Lung (tissue), 12 donors: ENCODE measurements around the gene DOCK4. TPM values are rescaled to one million over a fixed set of nuclear protein-coding genes. Genes with fewer than 3 reads are reported as not detected.

Experiments used
- ATAC-seq: fragments of 200-7000 bp; cut with Tn5 transposase; one replicate; pipeline ENCODE4 v1.9.1; 2020; ENCODE audit warnings: moderate number of reproducible peaks; ENCODE audit not compliant: insufficient read depth, low FRiP score
- DNase-seq, 3 donors: peaks; one replicate each; pipeline ENCODE4 v3.0.0-alpha.2; 2013 to 2017
- H3K27ac ChIP-seq, 2 donors: one replicate each; pipeline ENCODE4 v1.5.1; 2013; ENCODE audit warnings: mild to moderate bottlenecking in 2 of 2, moderate library complexity in 2 of 2, control low read depth in 1 of 2, inconsistent platforms in 1 of 2, low read depth in 1 of 2, low read length in 1 of 2
- H3K27me3 ChIP-seq, 3 donors: one replicate each; pipeline ENCODE4 v1.5.1; 2013; ENCODE audit warnings: low read length in 2 of 3; ENCODE audit not compliant: control insufficient read depth in 3 of 3, insufficient read depth in 3 of 3
- H3K36me3 ChIP-seq, 4 donors: one replicate each; pipeline ENCODE4 v1.5.1; 2013; ENCODE audit warnings: low read length in 4 of 4, mild to moderate bottlenecking in 1 of 4, moderate library complexity in 1 of 4; ENCODE audit not compliant: control insufficient read depth in 4 of 4, insufficient read depth in 4 of 4
- H3K4me1 ChIP-seq, 5 donors: one replicate each; pipeline ENCODE4 v1.5.1; 2013; ENCODE audit warnings: low read length in 5 of 5, mild to moderate bottlenecking in 2 of 5, moderate library complexity in 1 of 5; ENCODE audit not compliant: control insufficient read depth in 5 of 5, insufficient read depth in 5 of 5
- H3K4me3 ChIP-seq: one replicate; pipeline ENCODE4 v1.5.1; 2013; ENCODE audit warnings: mild to moderate bottlenecking, control low read depth, moderate library complexity
- H3K9ac ChIP-seq, 2 donors: one replicate each; pipeline ENCODE4 v1.5.1; 2013; ENCODE audit warnings: low read length in 2 of 2, control low read depth in 1 of 2; ENCODE audit not compliant: insufficient read depth in 1 of 2
- H3K9me3 ChIP-seq, 4 donors: one replicate each; pipeline ENCODE4 v1.5.1; 2013; ENCODE audit warnings: low read length in 3 of 4, mild to moderate bottlenecking in 1 of 4, moderate library complexity in 1 of 4; ENCODE audit not compliant: control insufficient read depth in 4 of 4, insufficient read depth in 3 of 4
- CTCF ChIP-seq: IDR thresholded peaks from 2 replicates; pipeline ENCODE4 v1.5.1; 2012; ENCODE audit warnings: mild to moderate bottlenecking; ENCODE audit errors: control extremely low read depth, extremely low read depth
- WGBS, 2 donors: extraction: QIAGEN DNeasy Blood & Tissue Kit; methylation state at CpG; one replicate each; pipeline ENCODE4 v1.1.7; 2013; 5-methylcytosine and 5-hydroxymethylcytosine counted together
- polyA plus RNA-seq, 2 donors: library from polyadenylated mRNA; stranded (reverse); fragments of 200-250 nt; gene quantifications; one replicate each; pipeline ENCODE4 v1.2.1, GENCODE V29; 2013
- total RNA-seq, 2 donors: library from RNA; depleted of rRNA in 1 of 2; stranded (reverse); fragments of >200 nt in 1 of 2; gene quantifications; one replicate each; pipeline ENCODE4 v1.2.1, GENCODE V29; 2014 to 2021
- donor health status: control.
- donor health status: control.
- donor health status: Bipolar disorder and iron deficiency.
- donor health status: healthy.
- donor health status: DM: yes; HTN: yes; CAD: no.

Gene DOCK4
- total and polyA plus RNA-seq, 4 donors, result 18.7 to 163 (median 40.3) TPM

GRCh38 chr7:111815354-111815753 is 390.8 kb downstream of the DOCK4 start:
- H3K36me3 ChIP-seq, result peaks cover 3 to 22% (median 10%) of the 10 kb centered on the region in 4 donors
- no peak for DNase-seq
- no peak overlapping the region for H3K4me3 ChIP-seq
- 86 to 95% methylated on average over 1 of the region's 1 CpG for WGBS, 2 donors
- no peaks in the 10 kb centered on the region for H3K9me3 ChIP-seq
- no peak for TF ChIP-seq CTCF
- no peaks in the 10 kb centered on the region for H3K4me1 ChIP-seq
- no peak overlapping the region for H3K27ac ChIP-seq
- no peak overlapping the region for H3K9ac ChIP-seq
- H3K27me3 ChIP-seq, result no peaks in the 10 kb centered on the region
- ATAC-seq, result no peak

GRCh38 chr7:111813306-111813705 is 392.9 kb downstream of the DOCK4 start:
- H3K36me3 ChIP-seq, result peaks cover 3 to 12% (median 7%) of the 10 kb centered on the region in 4 donors
- H3K4me3 ChIP-seq, result no peak overlapping the region
- no peaks in the 10 kb centered on the region for H3K9me3 ChIP-seq
- no peak overlapping the region for H3K27ac ChIP-seq
- H3K9ac ChIP-seq, result no peak overlapping the region
- TF ChIP-seq CTCF, result no peak
- H3K27me3 ChIP-seq, result no peaks in the 10 kb centered on the region
- no peaks in the 10 kb centered on the region for H3K4me1 ChIP-seq
- DNase-seq, result no peak
- no peak for ATAC-seq
- WGBS, 2 donors, result 94 to 95% methylated on average over 4 of the region's 4 CpGs

- no peak for ATAC-seq
- no peak for TF ChIP-seq CTCF
Measured at GRCh38 chr7:111806232-111806631, 400.0 kb downstream of the DOCK4 start.

More at GRCh38 chr7:111806232-111806631, 400.0 kb downstream of the DOCK4 start:
- H3K27me3 ChIP-seq, result no peaks in the 10 kb centered on the region
- DNase-seq, result no peak
- H3K9ac ChIP-seq, result no peak overlapping the region
- peaks cover 7 to 47% (median 17%) of the 10 kb centered on the region in 4 donors for H3K36me3 ChIP-seq
- H3K4me3 ChIP-seq, result no peak overlapping the region
- H3K4me1 ChIP-seq, result peaks cover 0 to 11% (median 0%) of the 10 kb centered on the region in 5 donors
- no peak overlapping the region for H3K27ac ChIP-seq
- peaks cover 0 to 4% (median 2%) of the 10 kb centered on the region in 4 donors for H3K9me3 ChIP-seq
- 90 to 95% methylated on average over 4 of the region's 4 CpGs for WGBS, 2 donors
